GM18858 (cell line): ENCODE measurements around the gene RPL11.
A peak's percentile ranks its signal among the peaks of the same experiment; 100 is the strongest.
"Not testable (repeated sequence)": the region's sequence is repeated elsewhere in the genome, so short reads cannot be mapped to it uniquely, and the experiment has no call there.

Source experiments
- ATAC-seq: cut with Tn5 transposase; IDR thresholded peaks from one replicate; pipeline ENCODE4 v1.9.1; 2021; ENCODE audit not compliant: unreplicated experiment

The RPL11 gene

DNA sequence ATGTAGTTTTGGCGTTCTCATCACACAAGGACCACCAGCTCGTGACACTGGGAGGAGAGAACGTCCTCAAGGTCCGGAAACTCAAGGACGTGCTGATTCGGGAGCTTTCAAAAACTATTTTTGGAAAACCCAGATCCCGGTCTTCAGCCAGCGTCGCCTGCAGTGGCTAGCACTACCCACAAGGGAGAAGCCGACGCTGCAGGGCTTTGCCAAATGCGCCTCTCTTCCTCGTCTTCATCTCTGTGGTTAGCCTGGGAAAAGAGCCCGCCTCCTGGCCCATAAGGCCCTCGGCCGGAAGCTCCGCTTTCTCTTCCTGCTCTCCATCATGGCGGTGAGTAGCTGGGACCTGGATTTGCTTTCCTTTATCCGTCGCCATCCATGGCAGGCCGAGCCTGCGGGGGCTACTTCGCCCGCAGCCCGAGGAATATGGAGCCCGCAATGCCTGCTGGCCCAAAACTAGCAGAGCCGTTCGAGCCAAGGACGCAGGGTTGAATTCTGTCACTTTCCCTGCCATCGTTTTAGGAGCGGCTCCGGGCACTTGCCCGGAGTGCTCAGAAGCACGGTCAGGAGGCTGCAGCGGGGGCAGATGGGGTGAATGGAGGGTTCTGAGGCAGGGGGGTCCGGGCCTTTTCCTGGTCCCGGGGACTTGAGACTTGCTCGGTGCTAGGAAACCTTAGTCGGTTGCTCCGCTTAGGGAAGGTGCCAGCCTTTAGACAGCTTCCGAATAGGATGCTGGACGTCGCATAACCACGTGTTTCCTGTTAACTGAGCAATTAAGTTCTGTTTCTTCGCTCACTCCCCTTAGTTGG, at the start of gene RPL11:
RPL11 (plus strand) TSS at position 308 of the 809 bp plus-strand sequence; CDS start at position 326, 18 bp downstream.
- peak; percentile 67 for ATAC-seq

DNA sequence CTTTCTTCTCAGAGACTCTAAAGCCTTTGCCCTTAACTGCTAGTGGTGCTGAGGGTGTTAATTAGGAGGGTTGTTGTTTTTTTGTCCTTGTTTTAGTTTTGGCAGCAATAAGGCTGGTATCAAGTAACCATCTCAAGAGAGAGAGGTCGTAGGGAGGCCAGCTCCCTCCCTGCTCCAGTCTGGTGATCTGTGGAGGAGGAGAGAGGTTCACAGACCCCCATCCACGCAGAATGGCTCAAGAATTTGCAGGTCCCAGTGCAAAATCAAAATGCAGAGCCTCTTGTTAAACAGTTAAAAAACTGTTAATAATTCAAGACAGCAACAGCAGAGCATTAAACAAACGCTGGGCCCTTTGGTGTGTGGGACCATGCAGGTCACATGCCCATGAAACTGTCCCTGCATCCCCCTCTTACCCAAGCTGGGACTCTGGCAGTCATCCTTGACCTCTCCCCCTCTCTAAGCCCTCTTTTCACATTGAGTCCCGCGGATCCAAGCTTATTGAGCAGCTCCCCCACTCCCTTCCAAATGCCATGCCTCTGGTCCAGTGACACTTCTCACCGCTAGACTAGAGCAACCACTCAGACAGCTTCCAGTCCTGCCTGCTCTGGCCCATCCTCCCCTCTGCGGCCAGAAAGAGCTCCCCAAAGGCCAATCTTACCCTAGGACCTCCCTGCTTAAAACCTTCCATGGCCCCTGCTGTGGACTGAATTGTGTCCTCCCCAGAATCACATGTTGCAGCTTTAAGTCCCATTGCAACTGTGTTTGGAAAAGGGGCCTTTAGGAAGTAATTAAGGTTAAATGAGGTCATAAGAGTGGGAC, 47.7 kb upstream of the RPL11 start:
- ATAC-seq: no peak

DNA sequence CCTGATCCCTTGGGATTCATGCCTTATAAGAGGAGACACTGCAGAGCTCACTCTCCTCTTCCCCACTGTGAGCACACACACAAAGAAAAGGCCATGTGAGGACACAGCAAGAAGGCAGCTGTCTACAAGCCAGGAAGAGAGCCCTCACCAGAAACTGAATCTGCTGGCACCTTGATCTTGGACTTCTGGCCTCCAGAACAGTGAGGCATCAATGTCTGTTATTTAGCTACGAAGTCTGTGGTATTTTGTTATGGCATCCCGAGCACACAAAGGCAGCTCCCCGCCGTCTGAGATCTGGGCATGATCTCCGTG, 47.1 kb upstream of the RPL11 start:
- ATAC-seq: no peak

DNA sequence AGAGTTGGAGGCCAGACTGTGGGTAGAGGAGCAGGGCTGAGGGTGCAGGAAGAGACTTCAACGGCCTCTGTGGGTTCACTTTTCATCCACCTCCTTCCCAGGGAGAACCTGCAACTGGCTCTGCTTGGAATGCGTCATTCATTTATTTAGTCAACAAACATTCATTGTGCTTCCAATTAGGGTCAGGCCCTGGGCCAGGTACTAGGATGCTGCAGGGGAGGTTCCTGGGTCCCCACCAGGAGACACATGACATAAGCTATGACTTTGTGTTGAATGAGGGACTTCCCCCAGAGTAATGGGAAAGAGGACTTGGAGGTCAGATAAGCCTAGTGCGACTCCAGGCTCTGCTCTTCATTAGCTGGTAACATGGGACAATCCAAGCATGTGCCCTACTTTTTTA, 46.3 kb upstream of the RPL11 start:
- ATAC-seq: no peak

DNA sequence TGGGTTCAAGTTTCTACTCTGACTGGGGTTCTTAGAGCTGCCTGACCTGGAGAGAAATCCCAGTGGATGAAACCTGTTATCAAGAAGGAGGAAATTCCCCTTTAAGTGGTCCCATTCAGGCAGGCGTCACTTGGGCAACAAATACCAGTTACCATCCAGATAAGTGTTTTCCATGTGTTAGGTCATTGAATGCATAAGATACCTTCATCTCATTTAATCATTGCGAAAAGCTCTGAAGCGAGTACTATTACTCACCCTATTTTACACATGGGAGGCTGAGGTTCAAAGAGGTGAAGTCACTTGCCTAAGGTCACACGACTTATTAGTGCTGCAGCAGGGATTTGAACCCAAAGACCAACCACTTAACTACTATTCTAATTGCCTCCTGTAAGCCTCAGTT, 45.5 kb upstream of the RPL11 start:
- ATAC-seq: no peak

DNA sequence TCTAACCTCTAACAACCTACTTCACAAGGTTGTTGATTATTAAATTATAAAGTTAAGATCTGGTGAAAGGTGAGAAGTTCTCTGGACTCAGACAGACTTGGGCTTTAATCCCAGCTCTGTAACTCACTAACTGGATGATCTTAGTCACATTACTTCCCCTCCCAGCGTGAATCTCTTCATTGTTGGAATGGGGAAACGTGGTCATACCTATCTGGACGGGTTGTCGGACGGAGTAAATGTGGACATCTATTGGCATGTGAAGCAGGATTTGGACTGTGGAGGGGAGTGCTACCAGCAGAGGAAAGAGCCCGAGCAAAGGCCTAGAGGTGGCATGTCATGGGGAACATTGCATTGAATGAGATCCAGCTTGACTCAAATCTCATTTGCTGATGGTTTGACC, 45.1 kb upstream of the RPL11 start:
- ATAC-seq: no peak

DNA sequence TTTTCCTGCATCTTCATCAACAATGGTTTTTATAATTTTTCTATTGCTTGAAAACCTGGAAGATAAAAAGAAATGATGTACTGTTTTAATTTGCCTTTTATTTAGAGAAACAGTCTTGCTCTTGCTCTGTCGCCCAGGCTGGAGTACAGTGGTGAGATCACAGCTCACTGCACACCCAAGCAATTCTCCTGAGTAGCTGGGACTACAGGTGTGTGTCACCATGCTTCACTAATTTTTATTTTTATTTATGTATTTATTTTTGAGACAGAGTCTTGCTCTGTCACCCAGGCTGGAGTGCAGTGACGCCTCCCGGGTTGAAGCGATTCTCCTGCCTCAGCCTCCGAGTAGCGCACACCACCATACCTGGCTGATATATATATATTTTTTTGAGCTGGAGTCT, 43.0 kb upstream of the RPL11 start:
- no peak for ATAC-seq

DNA sequence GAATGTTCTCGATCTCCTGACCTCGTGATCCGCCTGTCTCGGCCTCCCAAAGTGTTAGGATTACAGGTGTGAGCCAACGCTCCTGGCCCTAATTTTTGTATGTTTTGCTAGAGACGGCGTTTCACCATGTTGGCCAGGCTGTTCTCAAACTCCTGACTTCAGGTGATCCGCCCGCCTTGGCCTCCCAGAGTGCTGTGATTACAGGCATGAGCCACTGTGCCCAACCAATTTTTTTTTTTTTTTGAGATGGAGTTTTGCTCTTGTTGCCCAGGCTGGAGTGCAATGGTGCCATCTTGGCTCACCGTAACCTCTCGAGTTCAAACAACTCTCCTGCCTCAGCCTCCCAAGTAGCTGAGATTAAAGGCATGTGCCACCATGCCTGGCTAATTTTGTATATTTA, 42.4 kb upstream of the RPL11 start:
- ATAC-seq: not testable (repeated sequence)

DNA sequence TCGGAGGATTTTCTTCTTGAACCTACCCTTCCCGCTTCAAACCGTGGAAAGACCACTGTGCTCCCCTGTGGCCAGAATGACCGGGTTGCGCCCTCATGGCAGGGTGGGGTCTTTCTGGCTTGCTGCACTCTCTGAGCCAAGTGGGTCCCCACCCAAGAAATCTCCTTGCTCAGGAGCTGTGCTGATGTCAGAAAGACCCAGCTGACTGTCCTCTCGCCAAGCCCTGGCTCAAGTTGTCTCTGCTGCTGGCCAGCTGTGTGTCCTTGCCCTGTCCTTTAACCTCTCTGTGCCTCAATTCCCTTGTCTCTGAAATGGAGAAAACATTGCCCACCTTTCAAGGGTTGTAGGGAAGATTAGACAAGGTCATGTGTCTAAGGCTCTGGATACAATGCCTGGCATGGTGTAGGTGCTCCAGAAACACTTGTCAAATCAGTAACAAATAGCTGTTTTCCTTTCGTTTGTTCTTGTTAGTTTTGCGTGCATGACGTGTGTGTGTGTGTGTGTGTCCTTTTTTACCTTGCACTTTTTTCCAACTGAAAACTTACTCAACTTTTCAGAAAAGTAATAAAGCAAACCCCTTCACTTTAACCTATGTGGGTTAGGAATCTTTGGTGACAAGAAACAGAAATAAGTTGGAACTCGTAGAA, 41.1 kb upstream of the RPL11 start:
- no peak for ATAC-seq

DNA sequence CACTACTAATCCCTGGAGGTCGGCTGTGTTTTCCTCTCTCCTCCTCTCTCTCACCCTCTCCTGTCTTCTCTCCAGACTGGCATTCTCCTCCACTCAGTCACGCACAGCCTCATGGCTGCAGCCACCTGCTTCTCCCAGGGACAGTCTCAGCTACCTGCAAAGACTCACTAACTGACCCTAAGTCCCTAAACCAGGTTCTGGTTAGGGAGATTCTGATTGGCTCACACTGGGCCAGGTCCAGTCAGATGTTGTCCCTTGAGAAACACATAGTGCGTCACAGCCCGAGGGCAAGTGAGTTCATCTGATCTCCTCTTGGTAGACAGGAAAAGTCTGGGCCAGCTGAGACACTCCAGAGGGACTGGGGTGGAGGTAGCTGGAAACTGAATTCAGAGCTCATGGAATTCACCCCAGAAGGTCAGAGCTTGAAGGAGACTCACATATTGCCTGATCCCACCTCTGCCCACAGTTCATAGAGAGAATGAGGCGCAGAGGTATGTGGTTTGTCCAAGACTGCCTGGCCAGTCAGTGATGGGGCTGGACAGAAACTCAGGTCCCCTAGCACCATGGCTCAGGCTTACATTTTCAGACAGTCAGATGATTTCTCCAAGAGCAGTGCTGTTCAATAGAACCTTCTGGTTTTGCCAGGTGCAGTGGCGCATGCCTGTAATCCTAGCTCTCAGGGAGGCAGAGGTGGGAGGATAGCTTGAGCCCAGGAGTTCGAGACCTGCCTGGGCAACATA, 40.4 kb upstream of the RPL11 start:
- no peak for ATAC-seq

DNA sequence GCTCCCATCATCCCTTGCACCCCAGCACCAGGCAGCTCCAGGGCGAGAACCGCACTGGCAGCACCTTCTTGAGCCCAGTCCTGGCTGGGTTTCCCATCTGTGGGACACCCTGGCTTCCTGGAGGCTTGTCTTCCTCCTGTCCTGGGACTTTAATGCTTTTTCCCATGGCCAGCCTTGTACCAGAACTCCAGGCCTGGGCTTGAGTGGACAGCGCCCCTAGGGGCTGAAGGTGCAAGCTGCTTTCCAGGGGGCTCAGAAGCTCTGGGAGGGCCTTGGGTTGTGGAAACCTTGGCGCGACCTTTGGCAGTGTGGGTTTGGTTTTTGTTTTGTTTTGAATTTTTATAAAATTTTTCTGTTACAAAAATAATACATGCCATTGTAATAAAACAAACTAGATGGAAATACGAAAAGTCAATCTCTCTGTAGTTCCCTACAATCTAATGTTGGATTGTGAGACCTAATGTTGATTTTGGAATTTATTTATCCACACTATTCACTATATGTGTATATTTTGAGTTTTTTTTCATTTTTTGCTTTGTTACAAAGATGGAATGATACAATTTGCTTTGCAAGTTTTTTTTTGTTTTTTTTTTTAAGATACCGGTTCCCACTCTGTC, 33.8 kb upstream of the RPL11 start:
- no peak for ATAC-seq

DNA sequence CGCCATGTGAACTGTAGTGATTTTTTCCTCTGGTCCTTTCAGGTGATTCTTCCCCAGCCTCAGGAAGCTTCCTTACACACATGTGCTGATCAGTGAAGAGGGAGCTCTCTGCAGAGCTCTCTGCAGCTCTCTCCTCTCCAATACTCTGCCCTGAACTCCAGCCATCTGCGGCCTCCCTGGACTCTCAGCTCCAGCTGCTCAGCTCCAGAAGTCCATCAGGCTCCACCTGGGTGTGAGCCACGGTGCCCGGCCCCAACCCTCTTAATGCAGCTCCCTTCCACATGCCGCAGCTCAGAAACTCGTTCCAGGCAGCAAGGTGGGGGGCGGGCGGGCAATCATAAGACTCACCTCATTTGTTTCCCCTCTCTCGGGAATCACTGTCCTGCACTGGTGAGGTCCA, 30.9 kb upstream of the RPL11 start:
- ATAC-seq: no peak

DNA sequence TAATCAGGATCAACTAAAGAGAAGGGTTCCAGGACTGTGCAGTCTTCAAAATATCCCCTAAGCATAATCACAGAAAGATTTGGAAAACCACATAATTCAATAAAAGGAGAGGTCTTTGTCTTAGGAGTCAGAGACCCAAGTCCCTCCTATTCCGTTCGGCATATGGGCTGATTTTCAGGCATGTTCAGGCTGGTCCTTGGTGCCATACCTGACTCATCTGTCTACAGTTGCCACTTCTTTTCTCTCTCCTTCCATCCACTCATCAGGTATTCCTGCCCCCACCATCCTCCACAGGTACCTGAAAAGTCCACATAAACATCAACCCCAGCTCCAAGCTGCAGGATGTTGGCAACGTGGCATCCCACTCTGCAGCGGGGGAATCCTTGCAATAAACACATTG, 29.7 kb upstream of the RPL11 start:
- no peak for ATAC-seq

DNA sequence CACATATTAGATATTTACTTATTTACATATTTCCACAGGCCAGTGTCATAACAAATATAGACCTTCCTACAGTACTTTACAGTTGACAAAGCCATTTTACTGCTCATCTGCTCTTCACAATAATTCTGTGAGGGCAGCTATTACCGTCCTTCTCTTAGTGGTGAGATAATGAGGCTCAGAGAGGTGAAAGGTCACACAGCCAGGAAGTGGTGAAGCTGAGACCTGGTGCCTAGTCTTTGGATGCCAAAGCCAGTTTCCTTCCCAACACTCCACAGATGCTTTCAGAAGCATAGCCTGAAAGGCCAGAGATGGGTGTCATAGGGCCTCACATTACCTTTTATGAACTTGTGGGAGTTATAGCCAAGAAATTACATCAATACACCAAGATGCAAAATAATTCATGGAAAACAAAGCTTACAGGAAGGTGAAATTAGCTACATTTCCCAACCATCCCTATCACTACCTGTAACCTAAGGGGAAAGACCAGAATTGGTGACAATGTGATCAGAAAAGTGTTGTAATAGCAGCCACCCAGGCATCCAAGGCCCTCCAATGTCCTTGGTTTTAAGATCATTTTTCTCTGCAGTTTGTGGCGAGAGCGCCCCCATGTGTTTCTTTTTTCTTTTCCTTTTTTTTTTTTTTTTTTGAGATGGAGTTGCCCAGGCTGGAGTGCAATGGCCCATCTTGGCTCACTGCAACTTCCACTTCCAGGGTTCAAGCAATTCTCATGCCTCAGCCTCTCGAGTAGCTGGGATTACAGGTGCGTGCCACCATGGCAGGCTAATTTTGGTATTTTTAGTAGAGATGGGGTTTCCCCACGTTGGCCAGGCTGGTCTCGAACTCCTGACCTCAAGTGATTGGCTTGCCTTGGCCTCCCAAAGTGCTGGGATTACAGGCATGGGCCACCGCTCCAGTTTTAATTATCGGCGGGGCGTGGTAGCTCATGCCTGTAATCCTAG, 26.5 kb upstream of the RPL11 start:
- ATAC-seq: no peak

DNA sequence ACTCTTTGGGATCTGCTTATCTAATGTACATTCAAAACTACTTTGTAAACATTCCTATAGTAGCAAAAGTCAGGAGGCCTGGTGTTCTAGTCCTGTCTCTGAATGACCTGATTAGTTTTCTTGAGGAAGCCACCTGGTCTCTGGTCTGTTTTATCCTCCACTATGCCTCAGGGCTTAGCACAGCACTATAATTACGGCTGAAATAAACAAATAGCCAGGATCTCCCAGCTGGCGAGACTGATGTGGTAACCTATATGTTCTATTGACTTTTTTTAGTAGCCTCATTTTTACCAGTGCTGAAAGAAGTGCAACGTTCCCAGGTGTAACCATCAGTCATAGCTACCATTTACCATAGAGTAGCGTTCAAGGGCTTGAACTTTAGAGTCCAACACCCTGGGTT, 24.2 kb upstream of the RPL11 start:
- no peak for ATAC-seq

DNA sequence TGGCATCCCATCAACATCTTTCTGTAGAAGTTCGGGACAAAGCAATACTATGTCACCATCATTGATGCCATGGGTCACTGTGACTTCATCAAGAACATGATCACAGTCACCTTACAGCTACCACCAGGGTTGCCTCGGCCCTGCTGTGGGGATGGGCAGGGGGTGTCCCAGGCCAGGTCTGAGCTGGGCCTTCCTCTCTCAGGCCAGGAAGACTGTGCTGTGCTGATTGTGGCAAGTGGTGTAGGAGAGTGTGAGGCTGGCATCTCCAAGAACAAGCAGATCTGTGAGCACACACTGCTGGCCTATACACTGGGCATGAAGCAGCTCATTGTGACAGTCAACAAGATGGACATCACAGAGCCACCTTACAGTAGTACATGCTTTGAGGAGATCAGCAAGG, 20.9 kb upstream of the RPL11 start:
- no peak for ATAC-seq

DNA sequence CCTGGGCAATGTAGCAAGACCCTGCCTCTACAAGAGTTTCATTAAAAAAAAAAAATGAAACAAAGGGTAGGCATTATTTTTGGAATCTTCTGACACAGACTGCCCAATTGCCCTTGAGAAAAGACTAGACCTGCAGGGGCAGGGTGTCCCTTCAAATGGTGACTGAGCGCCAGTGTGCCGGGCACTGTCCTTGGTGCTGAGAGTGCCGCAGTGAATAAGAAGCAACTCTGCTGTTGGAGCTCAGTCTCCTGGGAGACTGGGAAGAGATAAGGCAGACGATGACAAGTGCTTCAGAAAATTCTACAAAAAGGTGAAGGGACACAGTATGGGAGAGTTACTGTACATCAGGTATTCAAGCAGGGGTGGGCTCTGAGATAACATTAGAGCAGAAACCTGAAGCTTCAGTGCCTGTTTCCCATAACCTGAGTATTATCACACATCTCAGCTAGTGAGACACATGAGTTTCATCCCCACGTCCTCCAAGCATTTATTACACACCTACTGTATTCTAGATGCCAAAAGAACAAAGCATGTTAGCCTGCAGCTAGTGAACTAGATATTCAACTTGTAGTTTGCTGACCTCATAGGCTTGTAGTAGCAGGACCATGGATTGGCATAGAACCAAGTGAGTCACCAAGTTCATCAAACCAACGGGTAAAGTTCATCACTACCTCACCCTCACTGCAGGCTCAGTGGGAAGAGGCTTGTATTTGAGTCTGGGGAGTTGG, 18.4 kb upstream of the RPL11 start:
- ATAC-seq: no peak

DNA sequence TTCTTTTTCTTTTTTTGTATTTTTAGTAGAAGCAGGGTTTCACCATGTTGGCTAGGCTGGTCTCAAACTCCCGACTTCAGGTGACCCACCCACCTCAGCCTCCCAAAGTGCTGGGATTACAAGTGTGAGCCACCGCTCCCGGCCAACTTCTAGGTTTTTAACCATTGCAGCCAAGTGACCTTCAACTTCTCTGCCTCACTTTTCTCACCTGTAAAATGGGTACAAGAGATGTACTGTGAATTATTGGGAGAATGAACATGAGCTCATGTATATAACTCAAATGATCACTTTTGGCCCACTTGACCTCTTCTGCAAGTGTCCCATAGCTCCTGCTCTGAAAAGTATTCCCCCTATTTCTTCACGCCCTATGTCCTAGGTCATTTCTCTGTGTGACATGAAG, 11.8 kb upstream of the RPL11 start:
- no peak for ATAC-seq

DNA sequence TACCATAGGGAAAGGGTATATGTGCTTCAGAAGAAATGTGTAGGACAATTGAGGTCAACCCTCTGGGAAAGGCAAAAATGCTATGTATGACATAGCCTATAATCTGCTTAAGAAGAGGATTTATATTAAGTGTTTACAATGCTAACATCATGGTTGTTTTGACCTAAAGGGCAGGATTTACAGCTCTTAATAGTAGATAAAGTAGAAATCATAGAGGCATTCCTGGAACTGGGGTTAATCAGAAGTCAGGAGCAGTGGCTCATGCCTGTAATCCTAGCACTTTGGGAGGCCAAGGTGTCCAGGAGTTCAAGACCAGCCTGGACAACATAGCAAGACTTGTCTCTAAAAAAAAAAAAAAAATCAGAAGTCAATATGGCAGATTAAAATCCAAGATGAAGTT, 8.7 kb upstream of the RPL11 start:
- ATAC-seq: no peak
